ENCODE measurements around the gene TMEM223.
"Not testable (repeated sequence)": the region's sequence is repeated elsewhere in the genome, so short reads cannot be mapped to it uniquely, and the experiment has no call there.

TMEM223 gene

GRCh38 chr11:62753736-62754603, 37.8 kb downstream of the TMEM223 start, which contains the start of gene ZBTB3:
Gene ZBTB3, minus strand, starts transcription at chr11:62754160. Its CDS starts 496 bp downstream, at chr11:62753664.
- peak; percentile 100 for DNase-seq (ENCODE audit: low read depth, low spot score)

- DNase-seq (ENCODE audit: low read depth, low spot score), result no peak
Observed at GRCh38 chr11:62752994-62753735, 38.6 kb downstream of the TMEM223 start.

- no peak for DNase-seq (ENCODE audit: low read depth, low spot score)
Observed at GRCh38 chr11:62752177-62752785, 39.5 kb downstream of the TMEM223 start.

GRCh38 chr11:62749931-62750330, 41.9 kb downstream of the TMEM223 start:
- DNase-seq (ENCODE audit: low read depth, low spot score), result not testable (repeated sequence)

GRCh38 chr11:62747475-62748160, 44.2 kb downstream of the TMEM223 start:
- no peak for DNase-seq (ENCODE audit: low read depth, low spot score)
